Upper lobe of left lung (tissue), 4 donors: Measurements from ENCODE around the gene S1PR5.

ENCODE experiments used
- CTCF ChIP-seq, 6 experiments: fragments of 450-650 bp in 4 of 6; fragments of 200-600 bp in 2 of 6; sonication (generic) in 2 of 6; IDR thresholded peaks; one replicate each; pipeline ENCODE4 v1.5.1; 2016 to 2019; ENCODE audit warnings: antibody characterized with exemption in 6 of 6
- POLR2A ChIP-seq, 4 donors: fragments of 450-650 bp; IDR thresholded peaks; one replicate each; pipeline ENCODE4 v1.5.1; 2016 to 2017; ENCODE audit warnings: antibody characterized with exemption in 4 of 4, mild to moderate bottlenecking in 2 of 4
- POLR2AphosphoS5 ChIP-seq, 2 donors: sonication (generic); formaldehyde crosslinking; IDR thresholded peaks; one replicate each; pipeline ENCODE4 v1.5.1; 2017; ENCODE audit warnings: antibody characterized with exemption in 2 of 2

DNA sequence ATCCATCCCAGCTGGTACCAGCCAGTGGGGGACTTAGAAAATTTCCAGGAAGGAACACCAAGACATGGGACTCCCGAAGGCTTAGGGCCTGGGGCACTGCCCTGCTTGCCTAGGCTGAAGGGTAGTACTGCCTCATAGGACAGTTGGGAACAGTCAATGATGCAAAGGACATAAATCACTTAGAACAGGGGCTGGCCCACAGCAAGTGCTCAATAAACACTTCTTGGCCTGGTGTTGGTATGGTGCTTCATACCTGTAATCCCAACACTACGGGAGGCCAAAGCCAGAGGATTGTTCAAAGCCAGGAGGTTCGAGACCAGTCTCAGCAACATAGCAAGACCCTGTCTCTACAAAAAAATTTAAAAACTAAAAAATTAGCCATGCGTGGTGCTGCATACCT lies 19.9 kb downstream of the S1PR5 start:
- no peak for TF ChIP-seq CTCF (IDR thresholded peaks at IDR 0.05)
- no peak for TF ChIP-seq POLR2AphosphoS5 (IDR thresholded peaks at IDR 0.05)
- TF ChIP-seq POLR2A (IDR thresholded peaks at IDR 0.05) = no peak
